B cell (primary cell): ENCODE data around the gene PKNOX2.

Experiments
- EZH2 ChIP-seq: IDR thresholded peaks from 2 replicates; pipeline ENCODE4 v1.6.1; 2012; ENCODE audit warnings: borderline replicate concordance, low read depth, mild to moderate bottlenecking, moderate library complexity, low read length; ENCODE audit not compliant: insufficient read depth, poor library complexity, severe bottlenecking
- TF ChIP-seq, protein P1 (sequence below): fragments of 200-600 bp; IDR thresholded peaks from one replicate; pipeline ENCODE4 v1.8.0; 2022; ENCODE audit warnings: antibody characterized with exemption, mild to moderate bottlenecking

GRCh38 chr11:125463590-125464269 is 299.2 kb downstream of the PKNOX2 start:
- no peak for TF ChIP-seq EZH2
- TF ChIP-seq, protein P1, sequence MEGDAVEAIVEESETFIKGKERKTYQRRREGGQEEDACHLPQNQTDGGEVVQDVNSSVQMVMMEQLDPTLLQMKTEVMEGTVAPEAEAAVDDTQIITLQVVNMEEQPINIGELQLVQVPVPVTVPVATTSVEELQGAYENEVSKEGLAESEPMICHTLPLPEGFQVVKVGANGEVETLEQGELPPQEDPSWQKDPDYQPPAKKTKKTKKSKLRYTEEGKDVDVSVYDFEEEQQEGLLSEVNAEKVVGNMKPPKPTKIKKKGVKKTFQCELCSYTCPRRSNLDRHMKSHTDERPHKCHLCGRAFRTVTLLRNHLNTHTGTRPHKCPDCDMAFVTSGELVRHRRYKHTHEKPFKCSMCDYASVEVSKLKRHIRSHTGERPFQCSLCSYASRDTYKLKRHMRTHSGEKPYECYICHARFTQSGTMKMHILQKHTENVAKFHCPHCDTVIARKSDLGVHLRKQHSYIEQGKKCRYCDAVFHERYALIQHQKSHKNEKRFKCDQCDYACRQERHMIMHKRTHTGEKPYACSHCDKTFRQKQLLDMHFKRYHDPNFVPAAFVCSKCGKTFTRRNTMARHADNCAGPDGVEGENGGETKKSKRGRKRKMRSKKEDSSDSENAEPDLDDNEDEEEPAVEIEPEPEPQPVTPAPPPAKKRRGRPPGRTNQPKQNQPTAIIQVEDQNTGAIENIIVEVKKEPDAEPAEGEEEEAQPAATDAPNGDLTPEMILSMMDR, result no peak
